Ovary (tissue), 9 donors: ENCODE measurements around the gene DGKE. TPM values are rescaled to one million over a fixed set of nuclear protein-coding genes. Genes with fewer than 3 reads are reported as not detected.

Experiments used
- DNase-seq, 5 donors: peaks; one replicate each; pipeline ENCODE4 v3.0.0-alpha.2; 2019 to 2020
- H3K27ac ChIP-seq, 2 donors: fragments of 200-600 bp; one replicate each; pipeline versions ENCODE4 v1.5.1 to v1.8.0; 2019 to 2022
- H3K27me3 ChIP-seq: fragments of 200-600 bp; one replicate; pipeline ENCODE4 v1.8.0; 2022
- H3K36me3 ChIP-seq: fragments of 200-600 bp; sonication (generic); one replicate; pipeline ENCODE4 v1.5.1; 2019
- H3K4me1 ChIP-seq: one replicate; pipeline ENCODE4 v1.8.1; 2013; ENCODE audit warnings: mild to moderate bottlenecking, moderate library complexity; ENCODE audit not compliant: insufficient read depth
- H3K4me3 ChIP-seq: fragments of 200-600 bp; sonication (generic); one replicate; pipeline ENCODE4 v1.5.1; 2017
- H3K9me3 ChIP-seq, 2 donors: fragments of 200-600 bp in 1 of 2; sonication (generic) in 1 of 2; one replicate each; pipeline versions ENCODE4 v1.5.1 to v1.8.1; 2013 to 2019; ENCODE audit warnings: mild to moderate bottlenecking in 1 of 2, moderate library complexity in 1 of 2
- CTCF ChIP-seq, 3 donors: fragments of 450-650 bp in 2 of 3; fragments of 200-600 bp in 1 of 3; IDR thresholded peaks; one replicate each; pipeline versions ENCODE4 v1.5.1 to v1.8.0; 2016 to 2022; ENCODE audit warnings: antibody characterized with exemption in 3 of 3, mild to moderate bottlenecking in 1 of 3
- EP300 ChIP-seq: sonication (generic); formaldehyde crosslinking; IDR thresholded peaks from one replicate; pipeline ENCODE4 v1.6.1; 2017; ENCODE audit warnings: antibody characterized with exemption
- POLR2A ChIP-seq: fragments of 450-650 bp; IDR thresholded peaks from one replicate; pipeline ENCODE4 v1.6.1; 2017; ENCODE audit warnings: antibody characterized with exemption, mild to moderate bottlenecking, moderate library complexity
- WGBS, 3 donors: extraction: QIAGEN DNeasy Blood & Tissue Kit in 1 of 3; methylation state at CpG; one replicate each; pipeline versions ENCODE4 v1.1.5 to v1.1.7; 2013 to 2017; 5-methylcytosine and 5-hydroxymethylcytosine counted together
- intact Hi-C, 4 donors: fragments of 100-400 bp; cut with DNase I; formaldehyde crosslinking; loops; one replicate each; pipeline versions ENCODE4 v1.11.0 to v1.15.1; 2022 to 2023
- polyA plus RNA-seq, 2 donors: library from polyadenylated mRNA; stranded (reverse); fragments of 200-250 nt in 1 of 2; fragments of 350-450 nt in 1 of 2; fragmentation: Illumina TruSeq in 1 of 2; extraction: RNeasy Lipid Tissue Mini Kit (QIAGEN cat#74804) in 1 of 2; gene quantifications; one replicate each; pipeline ENCODE4 v1.2.3, GENCODE V29; 2013 to 2014
- total RNA-seq, 7 donors: library from RNA; depleted of rRNA in 2 of 7; stranded (reverse); fragments of >200 nt in 2 of 7; fragmentation: NEBNext Ultra II Directional in 3 of 7; extraction: Animal tissue kit (Norgen Biotek cat#: 25700) in 3 of 7; gene quantifications; one replicate each; pipeline versions ENCODE4 v1.1.0 to v1.2.4, GENCODE V29; 2016 to 2023
- donor health status: DM: no; HTN: no; CAD: no; lungs with moderate emphysema.
- donor health status: DM: no; HTN: no; CAD: no.
- donor health status: Bipolar disorder and iron deficiency.
- donor health status: DM: yes; HTN: yes; CAD: no.
- donor health status: DM: no; HTN: no; CAD: no.
- donor health status: DM: yes; HTN: yes; CAD: no.

DGKE gene
- total and polyA plus RNA-seq, 9 donors = 3.0 to 16.4 (median 11.8) TPM

- H3K27me3 ChIP-seq = no peaks in the 10 kb centered on the region
- H3K4me1 ChIP-seq = no peaks in the 10 kb centered on the region
- H3K27ac ChIP-seq = no peak overlapping the region
- no peaks in the 10 kb centered on the region for H3K9me3 ChIP-seq
- no peak for TF ChIP-seq CTCF (IDR thresholded peaks at IDR 0.05)
- TF ChIP-seq POLR2A = no peak
- TF ChIP-seq EP300 = no peak
- 91 to 93% (median 93%) methylated on average over 1 of the region's 1 CpG for WGBS, 3 donors
- no peak for DNase-seq
- H3K36me3 ChIP-seq = no peaks in the 10 kb centered on the region
- intact Hi-C loops = no loop called here
- H3K4me3 ChIP-seq = no peak overlapping the region
Observed at GRCh38 chr17:56792267-56792666, 41.7 kb upstream of the DGKE start.

- no peak overlapping the region for H3K27ac ChIP-seq
- no peak for DNase-seq
- no peaks in the 10 kb centered on the region for H3K4me1 ChIP-seq
- H3K36me3 ChIP-seq = no peaks in the 10 kb centered on the region
- TF ChIP-seq CTCF (IDR thresholded peaks at IDR 0.05) = no peak
- TF ChIP-seq EP300 = no peak
- no peak for TF ChIP-seq POLR2A
- H3K27me3 ChIP-seq = no peaks in the 10 kb centered on the region
- intact Hi-C loops = no loop called here
- no peaks in the 10 kb centered on the region for H3K9me3 ChIP-seq
- no peak overlapping the region for H3K4me3 ChIP-seq
Observed at GRCh38 chr17:56793531-56793930, 40.4 kb upstream of the DGKE start.

GRCh38 chr17:56793957-56794356 lies 40.0 kb upstream of the DGKE start:
- H3K9me3 ChIP-seq = no peaks in the 10 kb centered on the region
- H3K36me3 ChIP-seq = no peaks in the 10 kb centered on the region
- no peaks in the 10 kb centered on the region for H3K4me1 ChIP-seq
- 53 to 55% (median 54%) methylated on average over 3 of the region's 3 CpGs for WGBS, 3 donors
- DNase-seq = no peak
- H3K27me3 ChIP-seq = no peaks in the 10 kb centered on the region
- intact Hi-C loops = no loop called here
- no peak overlapping the region for H3K27ac ChIP-seq
- no peak overlapping the region for H3K4me3 ChIP-seq
- TF ChIP-seq EP300 (no peak), CTCF (IDR thresholded peaks at IDR 0.05) (no peak), POLR2A (no peak)

- no peak overlapping the region for H3K27ac ChIP-seq
- TF ChIP-seq POLR2A (no peak), EP300 (no peak), CTCF (IDR thresholded peaks at IDR 0.05) (no peak)
- DNase-seq = no peak
- WGBS, 3 donors = 84 to 88% (median 87%) methylated on average over 5 of the region's 5 CpGs
- no peaks in the 10 kb centered on the region for H3K27me3 ChIP-seq
- H3K9me3 ChIP-seq = no peaks in the 10 kb centered on the region
- intact Hi-C loops = no loop called here
- H3K36me3 ChIP-seq = no peaks in the 10 kb centered on the region
- H3K4me1 ChIP-seq = no peaks in the 10 kb centered on the region
- no peak overlapping the region for H3K4me3 ChIP-seq
Observed at GRCh38 chr17:56795221-56795865, 38.6 kb upstream of the DGKE start.
